HG03442 (cell line): Measurements from ENCODE around the gene APLF.
A peak's percentile ranks its signal among the peaks of the same experiment; 100 is the strongest.

ENCODE experiments used
- ATAC-seq: cut with Tn5 transposase; IDR thresholded peaks from one replicate; pipeline ENCODE4 v1.9.1; 2021; ENCODE audit warnings: mild to moderate bottlenecking, moderate library complexity; ENCODE audit not compliant: unreplicated experiment

Gene APLF

GRCh38 chr2:68467077-68467960, at the start of gene APLF, which contains the start of gene FBXO48:
Gene APLF (plus strand): TSS chr2:68467585. CDS start chr2:68467732, 147 bp downstream.
Gene FBXO48 (minus strand): TSS chr2:68467294. CDS start chr2:68465145, 2,149 bp downstream.
- ATAC-seq = peak; percentile 94

DNA sequence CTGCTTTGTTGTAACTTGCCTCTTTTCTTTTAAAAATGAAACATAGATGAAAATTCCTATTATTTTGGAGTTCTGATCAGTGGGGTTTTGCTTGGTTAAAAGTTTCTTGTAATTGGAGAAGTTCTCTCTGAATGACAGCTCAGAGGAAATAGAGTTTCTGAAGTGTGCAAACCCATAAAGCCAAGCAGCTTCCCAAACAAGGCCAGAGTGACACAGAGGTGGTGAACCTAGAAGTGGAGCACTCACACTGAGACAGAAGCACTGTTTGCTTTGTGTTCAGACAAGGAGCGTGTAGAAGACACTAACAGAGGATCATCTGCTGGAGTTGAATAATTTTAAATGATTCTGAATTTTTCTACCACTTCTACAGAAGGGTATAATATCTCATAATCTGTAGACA, 49.5 kb upstream of the APLF start:
- no peak for ATAC-seq

GRCh38 chr2:68418419-68418818, 49.0 kb upstream of the APLF start:
- ATAC-seq = no peak

DNA sequence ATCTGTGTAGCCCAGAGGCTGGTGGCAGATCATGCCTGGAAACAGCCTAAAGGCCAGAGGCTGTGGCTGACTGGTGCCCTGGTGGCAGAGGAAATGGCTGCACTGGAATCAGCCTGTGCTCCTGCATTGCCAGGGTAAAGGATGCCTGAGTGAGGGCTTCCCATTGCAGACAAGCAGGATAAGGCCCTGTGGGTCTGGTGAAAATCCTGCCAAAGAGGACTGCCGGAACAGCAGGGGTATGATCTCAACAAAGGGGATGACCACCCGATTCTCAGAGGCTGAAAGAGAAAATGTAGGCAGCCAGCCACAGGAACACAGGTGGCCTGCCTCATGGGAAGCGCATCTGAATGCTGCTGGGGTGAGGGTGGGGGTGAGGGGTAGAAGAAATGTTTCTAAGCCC, 48.5 kb upstream of the APLF start:
- no peak for ATAC-seq

DNA sequence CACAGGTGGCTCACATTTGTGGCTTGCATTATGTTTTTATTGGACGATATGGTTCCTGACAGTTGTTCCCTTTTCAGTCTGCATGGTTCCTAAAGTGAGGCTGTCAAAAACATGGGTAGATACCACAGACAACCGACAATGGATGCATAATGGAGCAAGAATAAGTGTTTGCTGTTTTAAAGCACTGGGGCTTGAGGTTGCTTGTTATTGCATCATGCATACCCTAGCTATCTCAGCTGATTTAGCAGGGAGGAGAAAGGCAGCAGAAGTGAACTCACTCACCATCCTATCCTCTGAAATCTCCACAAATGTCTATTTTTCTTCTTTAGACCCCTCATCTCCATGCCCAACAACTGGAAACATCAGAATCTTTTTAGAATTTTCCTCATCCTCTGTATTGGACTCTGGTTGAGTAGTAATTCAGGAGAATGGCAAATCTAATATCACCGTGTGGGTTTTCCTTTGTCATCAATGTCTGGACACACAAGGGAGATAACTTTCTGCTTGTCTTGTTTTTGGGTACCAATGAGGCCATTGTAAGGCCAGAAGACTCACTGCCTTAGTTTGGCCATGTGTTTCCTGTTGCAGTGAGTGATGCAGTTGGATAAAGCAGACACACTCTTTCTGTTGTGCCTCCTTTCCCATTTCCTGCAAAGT, 47.0 kb upstream of the APLF start:
- no peak for ATAC-seq

GRCh38 chr2:68423966-68424650, 43.3 kb upstream of the APLF start:
- peak; percentile 82 for ATAC-seq

GRCh38 chr2:68425503-68425902, 41.9 kb upstream of the APLF start:
- ATAC-seq = no peak

DNA sequence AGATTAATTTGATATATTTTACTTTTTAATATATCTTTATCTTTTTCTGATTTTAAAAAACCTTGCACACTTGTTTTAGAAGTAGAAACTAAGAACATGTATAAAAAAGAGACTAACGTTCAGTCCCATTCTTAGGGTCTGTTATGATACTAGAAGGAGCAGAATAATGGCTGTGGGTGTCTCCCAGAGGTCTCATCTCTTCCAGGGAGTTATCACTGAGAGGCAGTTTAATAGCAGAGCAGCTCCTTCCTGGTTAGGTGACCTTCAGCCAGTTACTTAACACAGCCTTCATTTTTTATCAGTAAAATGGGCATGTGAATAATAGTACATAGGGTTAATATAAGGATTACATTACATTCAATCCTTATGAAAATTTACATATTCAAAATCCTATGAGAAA, 40.9 kb upstream of the APLF start:
- ATAC-seq = no peak

- peak; percentile 28 for ATAC-seq
Observed at GRCh38 chr2:68426848-68427579, 40.4 kb upstream of the APLF start.

GRCh38 chr2:68428126-68428525, 39.3 kb upstream of the APLF start:
- ATAC-seq = no peak

- no peak for ATAC-seq
Observed at GRCh38 chr2:68428746-68429145, 38.6 kb upstream of the APLF start.

- ATAC-seq = no peak
Observed at GRCh38 chr2:68429311-68429826, 38.0 kb upstream of the APLF start.

- ATAC-seq = no peak
Observed at GRCh38 chr2:68431316-68431972, 35.9 kb upstream of the APLF start.

DNA sequence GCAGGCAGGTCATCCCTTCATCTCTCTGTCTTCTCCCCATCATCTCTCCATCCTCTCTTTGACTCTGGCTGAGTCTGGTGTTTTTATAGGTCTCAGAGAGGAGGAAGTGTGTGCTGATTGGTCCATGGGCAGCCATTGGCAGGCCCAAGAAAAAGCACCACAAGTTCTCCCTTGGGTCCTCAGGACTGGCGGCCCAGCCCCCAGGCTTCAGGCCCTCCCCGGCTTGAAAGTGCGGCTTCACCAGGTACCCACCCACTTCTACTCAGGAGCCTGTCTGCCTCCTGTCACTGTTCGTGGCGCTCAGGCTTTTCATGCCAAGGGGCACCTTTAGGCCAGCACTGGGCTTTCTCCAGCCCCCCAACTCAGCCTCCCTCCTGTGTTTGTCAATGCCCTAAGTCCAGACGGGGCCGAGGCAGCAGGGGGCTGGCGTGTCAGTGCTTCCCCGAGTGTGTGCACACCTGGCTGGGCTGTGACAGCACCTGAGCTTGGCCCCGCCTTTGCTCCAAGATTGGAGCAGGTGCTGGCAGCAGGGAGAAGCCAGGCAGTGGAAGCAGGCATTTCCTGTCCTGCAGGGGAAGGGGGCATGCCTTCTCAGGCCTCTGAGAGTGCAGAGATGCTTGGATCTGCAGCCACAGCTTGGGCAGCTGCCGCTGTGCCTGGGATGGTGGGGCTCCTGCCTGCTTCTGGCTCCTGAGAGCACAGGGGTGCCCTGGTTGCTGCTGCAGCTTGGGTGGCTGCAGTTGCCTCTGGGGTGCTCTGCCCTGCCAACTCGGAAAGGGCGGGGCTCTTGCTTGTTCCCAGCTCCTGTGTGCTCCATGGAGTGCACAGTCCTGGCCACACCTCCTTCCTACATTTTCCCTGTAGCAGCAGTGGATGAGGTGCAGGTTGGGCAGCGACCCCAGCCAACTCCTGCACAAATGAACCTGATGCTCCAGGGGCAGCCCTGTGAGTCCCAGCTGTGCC, 34.4 kb upstream of the APLF start:
- ATAC-seq = no peak

DNA sequence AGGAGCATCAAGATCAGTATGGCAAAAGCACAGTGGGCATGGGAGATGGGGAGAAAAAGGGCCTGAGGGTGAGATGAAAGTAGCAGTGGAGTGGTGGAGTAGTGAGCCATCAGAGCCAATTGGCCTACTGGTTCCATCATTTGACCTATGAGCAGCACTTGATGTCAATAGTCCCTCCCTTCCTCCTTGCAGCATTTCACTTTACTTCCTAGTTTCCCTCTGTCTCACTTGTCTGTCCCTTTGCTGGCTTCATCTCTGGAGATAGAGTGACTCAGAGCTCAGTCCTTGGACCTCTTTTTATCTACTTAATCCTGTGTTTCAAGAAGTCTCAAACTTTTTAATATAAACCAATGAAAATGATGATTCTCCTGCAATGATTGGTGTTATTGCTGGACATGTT, 32.4 kb upstream of the APLF start:
- ATAC-seq = no peak

GRCh38 chr2:68435615-68436014, 31.8 kb upstream of the APLF start:
- no peak for ATAC-seq

DNA sequence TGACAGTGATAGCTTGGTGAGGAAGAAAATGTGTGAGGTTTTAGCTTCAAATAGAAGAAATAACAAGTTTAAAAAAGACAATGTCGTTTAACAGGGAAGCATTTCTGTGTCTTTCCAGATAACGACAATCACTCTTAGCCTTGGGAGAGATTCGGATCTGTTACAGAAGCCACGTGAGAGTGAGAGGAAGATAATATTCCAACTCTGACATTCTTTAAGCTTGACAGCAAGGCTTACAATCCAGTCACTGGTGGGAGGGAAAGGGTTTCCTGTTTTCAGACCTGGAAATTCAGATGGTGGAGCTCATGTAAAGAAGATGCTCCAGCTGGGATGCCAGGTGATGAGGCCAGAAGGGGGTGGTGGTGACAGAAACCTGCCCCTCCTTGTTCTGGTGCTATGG, 31.1 kb upstream of the APLF start:
- no peak for ATAC-seq

DNA sequence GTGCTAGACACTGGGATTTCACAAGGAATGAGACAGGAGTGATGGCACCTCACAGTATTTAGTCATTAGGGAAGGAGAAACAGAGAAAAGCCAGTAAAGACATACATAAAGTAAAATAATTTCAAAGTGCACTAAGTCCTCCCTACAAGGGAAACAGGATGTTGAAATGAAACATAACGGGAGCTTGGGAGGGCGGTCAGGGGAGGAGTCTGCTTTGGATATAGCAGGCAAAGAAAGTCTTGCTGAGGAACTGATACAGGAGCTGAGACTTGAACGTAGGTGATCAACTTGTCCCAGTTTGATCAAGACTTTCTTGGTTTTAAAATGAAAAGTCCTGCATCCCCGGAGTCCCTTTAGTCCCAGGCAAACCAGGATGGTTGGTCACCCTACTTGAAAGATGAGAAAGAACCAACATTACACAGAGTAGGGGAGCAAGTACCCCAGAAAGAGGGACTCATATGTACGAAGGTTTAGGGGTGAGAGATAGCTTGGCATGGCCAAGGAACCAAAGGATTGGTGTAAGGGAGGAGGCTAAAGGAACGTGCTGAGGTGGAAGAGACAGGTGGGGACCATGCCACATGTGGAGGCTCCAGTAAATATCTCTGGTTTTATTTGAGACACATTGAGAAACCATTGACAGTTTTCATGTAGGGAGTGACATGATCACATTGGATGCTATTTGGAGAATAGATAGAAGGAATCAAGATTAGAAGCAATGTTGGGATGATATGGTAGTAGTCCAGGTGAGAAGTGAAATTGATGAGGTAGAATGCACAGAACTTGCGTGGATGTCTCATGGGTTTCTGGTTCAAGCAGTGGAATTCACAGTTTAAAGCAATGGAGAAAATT, 28.7 kb upstream of the APLF start:
- ATAC-seq = no peak
